Suprapubic skin (tissue), 4 donors: ENCODE data around the gene KCNT2. TPM values are rescaled to one million over a fixed set of nuclear protein-coding genes. Genes with fewer than 3 reads are reported as not detected.

Experiments
- DNase-seq, 2 donors: peaks; one replicate each; pipeline ENCODE4 v3.0.0-alpha.2; 2019; ENCODE audit warnings: low spot score in 2 of 2
- H3K27ac ChIP-seq: fragments of 200-600 bp; sonication (generic); one replicate; pipeline ENCODE4 v1.5.1; 2019
- H3K27me3 ChIP-seq: fragments of 200-600 bp; sonication (generic); one replicate; pipeline ENCODE4 v1.5.1; 2019
- H3K36me3 ChIP-seq: fragments of 200-600 bp; sonication (generic); one replicate; pipeline ENCODE4 v1.5.1; 2019
- H3K4me1 ChIP-seq: fragments of 200-600 bp; sonication (generic); one replicate; pipeline ENCODE4 v1.5.1; 2019
- H3K4me3 ChIP-seq: fragments of 200-600 bp; sonication (generic); one replicate; pipeline ENCODE4 v1.5.1; 2019; ENCODE audit warnings: mild to moderate bottlenecking
- H3K9me3 ChIP-seq: fragments of 200-600 bp; sonication (generic); one replicate; pipeline ENCODE4 v1.5.1; 2019
- EP300 ChIP-seq: sonication (generic); formaldehyde crosslinking; IDR thresholded peaks from one replicate; pipeline ENCODE4 v1.6.1; 2017; ENCODE audit warnings: antibody characterized with exemption
- POLR2A ChIP-seq, 2 donors: fragments of 450-650 bp; IDR thresholded peaks; one replicate each; pipeline ENCODE4 v1.6.1; 2017; ENCODE audit warnings: antibody characterized with exemption in 2 of 2, mild to moderate bottlenecking in 2 of 2, moderate library complexity in 2 of 2
- POLR2AphosphoS5 ChIP-seq, 3 donors: sonication (generic); formaldehyde crosslinking; IDR thresholded peaks; one replicate each; pipeline ENCODE4 v1.6.1; 2017; ENCODE audit warnings: antibody characterized with exemption in 3 of 3
- WGBS: methylation state at CpG from one replicate; pipeline ENCODE4 v1.1.5; 2018; 5-methylcytosine and 5-hydroxymethylcytosine counted together
- total RNA-seq, 4 donors: library from RNA; depleted of rRNA; stranded (reverse); fragments of >200 nt; gene quantifications; one replicate each; pipeline ENCODE4 v1.1.0, GENCODE V29; 2016
- TF ChIP-seq, protein P1 (sequence below), 2 donors: fragments of 200-600 bp in 1 of 2; fragments of 450-650 bp in 1 of 2; sonication (generic) in 1 of 2; IDR thresholded peaks; one replicate each; pipeline ENCODE4 v1.5.1; 2016 to 2019; ENCODE audit warnings: antibody characterized with exemption in 2 of 2, mild to moderate bottlenecking in 1 of 2, moderate library complexity in 1 of 2

KCNT2 gene
- total RNA-seq, 4 donors from 2014 or later: 0.34 to 2.5 (median 0.34) TPM

DNA sequence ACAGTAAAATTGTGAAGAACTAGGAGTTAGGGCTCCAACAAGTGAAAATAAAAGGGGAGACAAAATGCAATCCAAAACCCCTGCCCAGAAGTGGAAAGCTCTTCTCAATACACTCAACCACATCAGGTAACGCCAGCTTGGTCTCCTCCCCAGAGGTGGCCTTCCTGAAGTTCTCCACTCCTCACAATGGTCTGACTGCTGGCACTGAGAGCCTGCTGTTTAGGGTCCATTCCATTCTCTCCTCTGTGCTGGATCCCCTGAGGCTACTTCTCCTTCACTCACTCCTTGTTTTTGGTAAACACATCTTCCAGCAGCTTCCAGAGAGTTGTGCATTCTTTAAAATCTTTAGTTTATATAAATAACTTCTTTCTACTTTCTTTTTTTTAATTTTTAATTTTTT lies 189.5 kb downstream of the KCNT2 start:
- H3K27me3 ChIP-seq: no peaks in the 10 kb centered on the region
- no peak overlapping the region for H3K4me3 ChIP-seq

DNA sequence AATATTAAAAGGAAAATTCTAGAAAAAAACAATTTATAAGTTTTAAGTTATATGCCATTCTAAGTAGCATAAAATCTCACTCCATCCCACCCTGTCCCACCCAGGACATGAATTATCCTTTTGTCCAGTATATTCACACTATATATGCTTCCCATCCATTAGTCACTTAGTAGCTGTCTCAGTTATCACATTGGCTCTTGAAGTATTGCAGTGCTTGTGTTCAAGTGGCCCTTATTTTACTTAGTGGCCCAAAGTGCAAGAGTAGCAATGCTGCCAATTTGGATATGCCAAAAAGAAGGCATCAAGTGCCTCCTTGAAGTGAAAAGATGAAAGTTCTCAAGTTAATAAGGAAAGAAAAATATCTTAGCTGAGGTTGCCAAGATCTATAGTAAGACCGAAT lies 192.3 kb downstream of the KCNT2 start:
- TF ChIP-seq POLR2AphosphoS5 (IDR thresholded peaks at IDR 0.05): no peak
- TF ChIP-seq, protein P1, sequence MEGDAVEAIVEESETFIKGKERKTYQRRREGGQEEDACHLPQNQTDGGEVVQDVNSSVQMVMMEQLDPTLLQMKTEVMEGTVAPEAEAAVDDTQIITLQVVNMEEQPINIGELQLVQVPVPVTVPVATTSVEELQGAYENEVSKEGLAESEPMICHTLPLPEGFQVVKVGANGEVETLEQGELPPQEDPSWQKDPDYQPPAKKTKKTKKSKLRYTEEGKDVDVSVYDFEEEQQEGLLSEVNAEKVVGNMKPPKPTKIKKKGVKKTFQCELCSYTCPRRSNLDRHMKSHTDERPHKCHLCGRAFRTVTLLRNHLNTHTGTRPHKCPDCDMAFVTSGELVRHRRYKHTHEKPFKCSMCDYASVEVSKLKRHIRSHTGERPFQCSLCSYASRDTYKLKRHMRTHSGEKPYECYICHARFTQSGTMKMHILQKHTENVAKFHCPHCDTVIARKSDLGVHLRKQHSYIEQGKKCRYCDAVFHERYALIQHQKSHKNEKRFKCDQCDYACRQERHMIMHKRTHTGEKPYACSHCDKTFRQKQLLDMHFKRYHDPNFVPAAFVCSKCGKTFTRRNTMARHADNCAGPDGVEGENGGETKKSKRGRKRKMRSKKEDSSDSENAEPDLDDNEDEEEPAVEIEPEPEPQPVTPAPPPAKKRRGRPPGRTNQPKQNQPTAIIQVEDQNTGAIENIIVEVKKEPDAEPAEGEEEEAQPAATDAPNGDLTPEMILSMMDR (IDR thresholded peaks at IDR 0.05): no peak
- TF ChIP-seq POLR2A (IDR thresholded peaks at IDR 0.05): no peak
- no peak for TF ChIP-seq EP300
- Histone ChIP-seq H3K4me1 (no peaks in the 10 kb centered on the region), H3K27me3 (no peaks in the 10 kb centered on the region), H3K9me3 (no peaks in the 10 kb centered on the region), H3K4me3 (no peak overlapping the region), H3K36me3 (no peaks in the 10 kb centered on the region), H3K27ac (no peak overlapping the region)
- no peak for DNase-seq
- 89% methylated on average over 1 of the region's 1 CpG for WGBS

More for the DNA sequence above, 189.5 kb downstream of the KCNT2 start:
- TF ChIP-seq POLR2A (IDR thresholded peaks at IDR 0.05) (no peak), EP300 (no peak), POLR2AphosphoS5 (IDR thresholded peaks at IDR 0.05) (no peak)
- TF ChIP-seq, protein P1 (IDR thresholded peaks at IDR 0.05): no peak
- Histone ChIP-seq H3K4me1 (no peaks in the 10 kb centered on the region), H3K9me3 (no peaks in the 10 kb centered on the region), H3K36me3 (no peaks in the 10 kb centered on the region), H3K27ac (no peak overlapping the region)
- no peak for DNase-seq
- 88% methylated on average over 1 of the region's 1 CpG for WGBS

DNA sequence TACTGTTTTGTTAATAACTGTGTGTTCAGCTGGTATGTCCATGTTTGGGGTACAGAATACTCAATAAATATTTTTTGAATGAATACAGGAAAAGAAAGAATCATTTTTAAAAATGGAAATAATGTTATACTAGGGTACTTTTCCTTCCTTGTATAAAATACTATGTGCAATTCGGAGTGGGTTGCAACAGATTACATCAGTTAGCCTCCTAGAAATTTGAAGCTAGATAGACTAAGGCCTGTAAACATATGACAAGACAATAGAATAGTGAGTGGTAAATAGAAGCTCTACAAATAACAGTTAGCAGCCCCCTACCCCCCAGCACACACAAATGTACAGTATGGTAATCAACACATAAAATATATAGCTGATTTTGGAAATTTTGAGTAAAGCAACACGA lies 195.9 kb downstream of the KCNT2 start:
- no peak overlapping the region for H3K4me3 ChIP-seq
- no peaks in the 10 kb centered on the region for H3K36me3 ChIP-seq
- no peaks in the 10 kb centered on the region for H3K27me3 ChIP-seq
- H3K9me3 ChIP-seq: no peaks in the 10 kb centered on the region
- no peak for DNase-seq
- no peaks in the 10 kb centered on the region for H3K4me1 ChIP-seq
- 85% methylated on average over 2 of the region's 2 CpGs for WGBS
- no peak overlapping the region for H3K27ac ChIP-seq
- TF ChIP-seq, protein P1 (IDR thresholded peaks at IDR 0.05): no peak
- TF ChIP-seq POLR2AphosphoS5 (IDR thresholded peaks at IDR 0.05) (no peak), POLR2A (IDR thresholded peaks at IDR 0.05) (no peak), EP300 (no peak)

DNA sequence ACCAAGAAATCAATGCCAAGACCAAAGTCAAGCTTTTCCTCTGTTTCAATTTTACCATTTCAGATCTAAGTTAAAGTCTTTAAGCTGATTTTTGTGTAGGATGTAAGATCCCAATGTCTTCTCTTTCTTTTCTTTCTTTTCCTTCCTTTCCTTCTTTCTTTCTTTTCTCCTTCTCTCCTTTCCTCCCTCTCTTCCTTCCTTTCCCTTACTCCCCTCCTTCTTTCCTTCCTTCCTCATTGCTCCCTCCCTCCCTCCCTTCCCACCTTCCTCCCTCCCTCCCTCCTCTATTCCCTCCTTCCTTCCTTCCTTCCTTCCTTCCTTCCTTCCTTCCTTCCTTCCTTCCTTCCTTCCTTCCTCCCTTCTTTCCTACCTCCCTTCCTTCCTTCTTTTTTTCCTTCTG lies 197.5 kb downstream of the KCNT2 start:
- TF ChIP-seq POLR2AphosphoS5 (IDR thresholded peaks at IDR 0.05) (no peak), EP300 (no peak), POLR2A (IDR thresholded peaks at IDR 0.05) (no peak)
- TF ChIP-seq, protein P1 (IDR thresholded peaks at IDR 0.05): no peak

DNA sequence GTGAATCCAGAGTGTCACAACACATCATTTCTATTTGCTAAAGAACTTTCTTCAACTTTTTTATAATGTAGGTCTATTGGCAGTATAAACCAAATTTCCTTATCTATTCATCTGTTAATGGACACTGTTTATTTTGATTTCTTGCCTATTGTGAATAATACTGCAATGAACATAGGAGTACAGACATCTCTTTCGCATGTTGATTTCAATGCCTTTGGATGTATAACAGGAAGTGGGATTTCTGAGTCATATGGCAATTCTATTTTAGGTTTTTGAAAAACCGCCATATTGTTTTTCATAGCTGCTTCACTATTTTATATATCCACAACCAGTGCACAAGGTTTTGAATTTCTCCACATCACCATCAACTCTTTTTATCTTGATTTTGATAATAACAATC lies 198.7 kb downstream of the KCNT2 start:
- Histone ChIP-seq H3K27me3 (no peaks in the 10 kb centered on the region), H3K9me3 (no peaks in the 10 kb centered on the region), H3K4me3 (no peak overlapping the region), H3K36me3 (no peaks in the 10 kb centered on the region), H3K4me1 (no peaks in the 10 kb centered on the region), H3K27ac (no peak overlapping the region)
- 88% methylated on average over 2 of the region's 2 CpGs for WGBS
- no peak for TF ChIP-seq EP300
- no peak for TF ChIP-seq POLR2AphosphoS5 (IDR thresholded peaks at IDR 0.05)
- no peak for TF ChIP-seq POLR2A (IDR thresholded peaks at IDR 0.05)
- TF ChIP-seq, protein P1 (IDR thresholded peaks at IDR 0.05): no peak
- no peak for DNase-seq

More for the DNA sequence above, 197.5 kb downstream of the KCNT2 start:
- Histone ChIP-seq H3K36me3 (no peaks in the 10 kb centered on the region), H3K4me3 (no peak overlapping the region), H3K4me1 (no peaks in the 10 kb centered on the region), H3K27me3 (no peaks in the 10 kb centered on the region), H3K9me3 (no peaks in the 10 kb centered on the region), H3K27ac (no peak overlapping the region)
- DNase-seq: no peak
